Small intestine (tissue), 7 donors: ENCODE data around the gene CD6. TPM values are rescaled to one million over a fixed set of nuclear protein-coding genes. Genes with fewer than 3 reads are reported as not detected.
"Not testable (repeated sequence)": the region's sequence is repeated elsewhere in the genome, so short reads cannot be mapped to it uniquely, and the experiment has no call there.

Source experiments
- DNase-seq, 2 donors: peaks; one replicate each; pipeline versions ENCODE4 v3.0.0 to v3.0.0-alpha.2; 2013
- FAIRE-seq: peaks from 2 replicates; lab custom pipeline; 2012; peaks lifted over from hg19 to GRCh38; lab: Jason Lieb, UNC
- H3K27ac ChIP-seq, 3 donors: one replicate each; pipeline ENCODE4 v1.5.1; 2013; ENCODE audit warnings: low read length in 2 of 3, mild to moderate bottlenecking in 2 of 3, control low read depth in 1 of 3, inconsistent platforms in 1 of 3, low read depth in 1 of 3, moderate library complexity in 1 of 3
- H3K27me3 ChIP-seq, 3 donors: one replicate each; pipeline ENCODE4 v1.6.1; 2013; ENCODE audit warnings: low read length in 3 of 3, inconsistent platforms in 1 of 3; ENCODE audit not compliant: control insufficient read depth in 3 of 3, insufficient read depth in 3 of 3
- H3K36me3 ChIP-seq, 3 donors: one replicate each; pipeline ENCODE4 v1.6.1; 2013; ENCODE audit warnings: low read length in 3 of 3, inconsistent platforms in 1 of 3, low read depth in 1 of 3, mild to moderate bottlenecking in 1 of 3, moderate library complexity in 1 of 3; ENCODE audit not compliant: control insufficient read depth in 3 of 3, insufficient read depth in 2 of 3
- H3K4me1 ChIP-seq, 3 donors: one replicate each; pipeline ENCODE4 v1.6.1; 2013; ENCODE audit warnings: low read length in 2 of 3, inconsistent platforms in 1 of 3, low read depth in 1 of 3, mild to moderate bottlenecking in 1 of 3, moderate library complexity in 1 of 3; ENCODE audit not compliant: control insufficient read depth in 3 of 3, insufficient read depth in 2 of 3
- H3K4me3 ChIP-seq, 3 donors: one replicate each; pipeline ENCODE4 v1.5.1; 2013; ENCODE audit warnings: low read length in 3 of 3, control low read depth in 1 of 3, inconsistent platforms in 1 of 3, low read depth in 1 of 3, mild to moderate bottlenecking in 1 of 3, moderate library complexity in 1 of 3
- H3K9me3 ChIP-seq, 2 donors: one replicate each; pipeline ENCODE4 v1.6.1; 2013; ENCODE audit warnings: low read depth in 1 of 2, low read length in 1 of 2; ENCODE audit not compliant: control insufficient read depth in 2 of 2, insufficient read depth in 1 of 2
- WGBS, 3 donors: extraction: QIAGEN DNeasy Blood & Tissue Kit; methylation state at CpG; one replicate each; pipeline ENCODE4 v1.1.7; 2013; 5-methylcytosine and 5-hydroxymethylcytosine counted together
- polyA plus RNA-seq, 4 donors: library from polyadenylated mRNA; stranded (reverse) in 3 of 4; unstranded in 1 of 4; fragments of 200-250 nt in 3 of 4; fragments of 120-200 nt in 1 of 4; gene quantifications; one replicate each; pipeline versions ENCODE4 v1.2.1 to v1.2.3, GENCODE V29; 2013
- donor health status: healthy with polysubstance abuse.
- donor health status: control.
- donor health status: control.
- donor health status: Bipolar disorder and iron deficiency.
- donor health status: healthy.

Gene CD6
- polyA plus RNA-seq, 4 donors, result 1.3 to 5.1 (median 1.7) TPM

DNA sequence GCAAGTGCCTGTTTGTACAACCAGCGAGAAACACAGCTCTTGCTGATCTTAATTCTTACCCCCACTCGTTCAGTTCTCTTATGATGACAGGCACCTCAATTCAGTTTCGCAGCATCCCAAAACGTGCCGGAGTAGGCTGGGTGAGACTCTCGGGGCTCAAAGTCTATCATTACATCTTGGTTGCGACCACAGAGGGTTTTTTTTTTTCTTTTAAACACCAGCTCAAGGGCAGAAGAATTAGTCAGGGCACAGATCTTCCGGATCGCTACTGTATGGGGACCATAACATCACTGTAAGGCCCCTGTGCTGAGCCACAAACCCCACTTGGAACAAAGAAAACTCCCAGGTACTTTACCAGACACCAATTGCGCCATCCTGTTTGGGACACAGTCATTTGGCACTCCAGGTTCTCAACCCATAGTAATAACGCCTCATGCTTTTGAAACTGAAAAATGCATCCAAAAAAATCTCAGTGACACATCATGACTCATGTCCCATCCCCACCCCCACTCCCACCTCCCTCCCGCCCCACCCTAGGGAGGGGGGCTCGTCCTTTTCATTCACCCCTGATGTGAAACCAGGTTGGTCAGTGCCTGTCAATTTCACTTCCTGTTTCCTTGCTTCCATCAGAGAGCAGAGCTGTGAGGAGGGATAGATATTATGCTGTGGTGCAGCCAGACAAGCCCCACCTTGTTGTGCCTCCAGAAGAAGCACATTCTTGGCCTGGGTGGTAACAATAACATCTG, 89.8 kb downstream of the CD6 start:
- DNase-seq, result no peak
- Histone ChIP-seq H3K4me3 (no peak overlapping the region), H3K36me3 (no peaks in the 10 kb centered on the region), H3K27ac (peak overlapping the region in 1 of 3 donors; percentile 23), H3K4me1 (no peaks in the 10 kb centered on the region), H3K27me3 (no peaks in the 10 kb centered on the region), H3K9me3 (no peaks in the 10 kb centered on the region)
- WGBS, 3 donors, result 49 to 58% (median 49%) methylated on average over 13 of the region's 13 CpGs
- no peak for FAIRE-seq

DNA sequence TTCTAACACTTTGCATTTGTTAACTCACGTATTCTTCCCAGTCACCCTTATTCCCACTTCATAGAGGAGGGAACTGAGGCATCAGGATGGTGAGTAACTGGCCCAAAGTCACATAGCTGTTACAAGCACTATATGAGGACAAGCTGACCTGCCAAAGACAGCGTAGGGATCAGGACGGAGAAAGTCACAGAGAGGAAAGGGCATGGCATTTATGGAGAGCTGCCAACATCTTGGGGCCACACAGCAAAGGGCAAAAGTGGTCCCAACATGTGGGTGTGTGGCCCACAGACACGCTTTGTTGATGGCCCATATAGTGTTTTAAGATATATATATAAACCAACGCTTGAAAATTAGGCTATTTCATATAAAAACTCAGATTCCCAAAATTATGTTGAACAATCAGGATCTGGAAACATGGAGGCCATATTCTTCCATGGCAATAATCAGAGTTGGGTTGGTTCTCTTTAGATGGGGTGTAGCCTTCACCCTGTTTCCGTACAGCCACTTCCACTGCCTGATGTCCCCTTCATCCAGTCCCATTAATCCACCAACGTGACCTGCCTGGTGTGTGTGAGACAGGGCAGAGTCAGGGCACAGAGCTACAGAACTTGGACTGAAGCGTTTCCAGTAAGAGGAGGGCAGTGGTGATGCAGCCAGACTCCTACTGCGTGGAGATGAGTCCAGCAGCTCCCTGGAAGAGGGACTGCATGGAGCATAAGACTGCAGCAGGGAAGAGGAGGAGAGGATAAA, 90.9 kb downstream of the CD6 start:
- 80 to 85% (median 84%) methylated on average over 9 of the region's 9 CpGs for whole genome bisulfite sequencing, 3 donors

DNA sequence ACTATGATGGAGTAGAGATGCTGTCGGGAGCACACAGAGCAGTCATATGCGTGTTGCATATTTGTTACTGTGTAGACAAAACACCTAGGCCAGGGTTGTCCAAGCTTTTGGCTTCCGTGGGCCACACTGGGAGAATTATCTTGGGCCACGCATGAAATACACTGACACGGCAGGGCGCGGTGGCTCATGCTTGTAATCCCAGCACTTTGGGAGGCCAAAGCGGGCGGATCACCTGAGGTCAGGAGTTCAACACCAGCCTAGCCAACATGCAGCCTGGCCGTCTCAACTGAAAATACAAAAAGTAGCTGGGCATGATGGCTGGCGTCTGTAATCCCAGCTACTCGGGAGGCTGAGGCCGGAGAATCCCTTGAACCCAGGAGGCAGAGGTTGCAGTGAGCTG, 93.8 kb downstream of the CD6 start:
- not testable (repeated sequence) for H3K4me1 ChIP-seq, H3K36me3 ChIP-seq, FAIRE-seq, H3K4me3 ChIP-seq, H3K9me3 ChIP-seq, H3K27me3 ChIP-seq, DNase-seq, H3K27ac ChIP-seq
- 86 to 93% (median 92%) methylated on average over 13 of the region's 13 CpGs for WGBS, 3 donors

More for the DNA sequence above, 90.9 kb downstream of the CD6 start:
- no peaks in the 10 kb centered on the region for H3K4me1 ChIP-seq
- DNase-seq (no peak), FAIRE-seq (no peak)
- H3K27me3 ChIP-seq, result no peaks in the 10 kb centered on the region
- H3K4me3 ChIP-seq, result no peak overlapping the region
- H3K36me3 ChIP-seq, result no peaks in the 10 kb centered on the region
- no peaks in the 10 kb centered on the region for H3K9me3 ChIP-seq
- no peak overlapping the region for H3K27ac ChIP-seq

DNA sequence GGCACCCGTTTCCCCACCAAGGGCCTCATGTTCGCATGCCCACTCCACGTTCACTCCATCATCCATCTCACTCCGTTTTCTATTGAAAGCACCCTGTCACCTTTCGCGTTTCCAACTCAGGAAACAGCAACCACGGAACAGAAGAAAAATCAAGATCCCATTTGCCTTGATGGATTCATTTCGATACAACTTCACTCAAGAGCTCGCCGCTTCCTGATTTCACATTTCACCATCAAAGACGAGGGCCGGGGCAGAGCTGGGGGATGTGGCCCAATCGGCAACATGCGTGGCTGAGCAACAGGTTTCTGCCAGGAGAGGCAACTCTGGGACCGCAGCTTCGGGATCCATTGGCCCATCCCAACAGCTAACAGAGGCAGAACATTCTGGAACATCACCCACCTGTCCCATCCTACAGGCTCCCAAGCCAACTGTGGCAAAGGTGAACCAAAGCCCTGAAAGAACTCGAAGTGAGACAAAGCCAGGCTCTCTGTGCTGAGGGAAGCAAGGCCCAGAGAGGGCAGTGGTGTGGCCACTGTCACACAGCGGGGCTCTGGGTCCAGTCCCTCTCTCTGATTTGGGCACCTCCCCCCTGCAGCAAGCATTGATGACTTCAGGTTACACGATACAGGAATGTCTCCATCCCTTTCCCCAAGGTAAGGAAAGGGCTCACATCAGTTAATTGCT, 94.6 kb downstream of the CD6 start:
- Histone ChIP-seq H3K4me3 (no peak overlapping the region), H3K27me3 (no peaks in the 10 kb centered on the region), H3K27ac (no peak overlapping the region), H3K4me1 (no peaks in the 10 kb centered on the region), H3K36me3 (no peaks in the 10 kb centered on the region), H3K9me3 (no peaks in the 10 kb centered on the region)
- no peak for FAIRE-seq
- no peak for DNase-seq
- WGBS, 3 donors, result 76 to 81% (median 79%) methylated on average over 19 of the region's 19 CpGs

DNA sequence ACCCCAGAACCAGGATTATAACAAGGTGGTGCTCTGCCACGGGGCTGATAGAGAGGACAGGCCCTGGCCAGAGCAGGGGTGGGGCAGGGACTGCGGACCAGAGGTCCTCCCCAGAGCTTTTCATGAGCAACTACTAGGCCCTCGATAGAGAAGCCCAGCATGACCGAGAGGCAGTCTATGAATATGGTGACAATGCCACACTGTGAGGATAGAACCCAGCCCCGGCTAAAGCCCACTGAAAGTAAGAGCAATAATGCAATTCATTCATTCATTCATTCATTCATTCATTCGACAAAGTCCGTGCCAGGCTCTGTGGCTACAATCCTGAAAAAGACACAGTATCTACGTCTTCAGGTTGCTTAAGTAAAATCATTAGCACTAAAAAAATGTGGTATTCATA, 95.2 kb downstream of the CD6 start:
- no peaks in the 10 kb centered on the region for H3K36me3 ChIP-seq
- H3K4me1 ChIP-seq, result no peaks in the 10 kb centered on the region
- no peak overlapping the region for H3K4me3 ChIP-seq

DNA sequence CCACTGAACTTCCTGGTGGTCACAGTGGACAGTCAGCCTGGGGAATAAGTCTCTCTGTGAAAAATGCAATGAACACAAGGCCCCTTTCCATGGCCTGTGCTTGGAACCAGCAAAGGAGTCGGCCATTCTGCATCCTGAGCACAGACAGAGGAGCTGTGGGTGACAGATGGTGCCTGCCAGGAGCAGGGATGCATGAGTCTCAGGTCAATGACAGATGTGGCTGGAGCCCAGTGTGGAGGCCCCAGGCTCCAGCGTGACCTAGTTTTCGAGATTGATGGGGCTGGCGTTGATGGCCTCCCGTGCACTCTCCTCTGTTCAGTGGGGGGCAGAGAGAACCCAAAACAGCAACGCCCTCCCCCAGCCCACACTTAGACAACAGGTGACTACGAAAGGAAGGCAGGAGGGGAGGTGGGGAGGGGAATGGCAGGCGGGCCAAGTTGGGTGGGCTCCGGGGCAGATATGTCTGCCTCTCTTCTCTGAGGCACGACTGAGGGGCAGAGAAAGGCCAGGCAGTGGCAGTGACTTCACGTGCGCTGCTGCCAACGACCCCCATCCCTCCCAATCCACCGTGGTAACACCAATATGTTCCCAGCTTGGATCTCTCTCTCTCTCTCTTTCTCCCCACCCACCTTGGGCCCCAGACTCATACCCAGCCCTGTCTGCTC, 96.4 kb downstream of the CD6 start:
- peaks cover 0 to 7% (median 0%) of the 10 kb centered on the region in 3 donors for H3K4me1 ChIP-seq
- H3K9me3 ChIP-seq, result no peaks in the 10 kb centered on the region
- no peak for FAIRE-seq
- 69 to 90% (median 85%) methylated on average over 12 to 14 of the region's 14 CpGs for WGBS, 3 donors
- DNase-seq, result no peak
- no peak overlapping the region for H3K27ac ChIP-seq
- no peak overlapping the region for H3K4me3 ChIP-seq
- H3K36me3 ChIP-seq, result peaks cover 0 to 2% (median 0%) of the 10 kb centered on the region in 3 donors
- no peaks in the 10 kb centered on the region for H3K27me3 ChIP-seq

More for the DNA sequence above, 95.2 kb downstream of the CD6 start:
- WGBS, 3 donors, result 81 to 91% (median 90%) methylated on average over 8 of the region's 8 CpGs
- DNase-seq (no peak), FAIRE-seq (no peak)
- Histone ChIP-seq H3K27ac (no peak overlapping the region), H3K27me3 (no peaks in the 10 kb centered on the region), H3K9me3 (no peaks in the 10 kb centered on the region)

DNA sequence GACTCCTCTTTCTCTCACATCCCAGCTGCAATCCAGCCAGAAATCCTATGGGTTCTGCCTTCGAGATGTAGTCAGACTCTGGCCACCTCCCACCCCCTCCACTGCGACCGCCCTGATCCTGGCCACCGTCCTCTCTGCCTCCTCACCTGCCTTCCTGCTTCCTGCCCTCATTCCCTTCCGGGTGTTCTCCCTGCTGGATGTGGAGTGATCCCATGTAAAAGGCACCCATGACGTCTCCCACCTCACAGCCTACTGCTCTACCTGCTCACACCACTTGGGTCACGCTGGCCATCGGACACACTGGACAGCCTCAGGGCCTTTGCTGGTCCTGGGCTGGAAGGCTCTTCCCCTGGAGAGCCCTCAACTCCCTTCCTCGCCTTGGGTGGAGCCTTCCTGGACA, 97.1 kb downstream of the CD6 start:
- FAIRE-seq, result no peak
- H3K9me3 ChIP-seq, result no peaks in the 10 kb centered on the region
- peaks cover 0 to 7% (median 0%) of the 10 kb centered on the region in 3 donors for H3K4me1 ChIP-seq
- no peak for DNase-seq
- no peaks in the 10 kb centered on the region for H3K27me3 ChIP-seq
- peaks cover 0 to 2% (median 0%) of the 10 kb centered on the region in 3 donors for H3K36me3 ChIP-seq
- 87 to 90% (median 89%) methylated on average over 9 of the region's 9 CpGs for WGBS, 3 donors
- H3K4me3 ChIP-seq, result no peak overlapping the region
- no peak overlapping the region for H3K27ac ChIP-seq

DNA sequence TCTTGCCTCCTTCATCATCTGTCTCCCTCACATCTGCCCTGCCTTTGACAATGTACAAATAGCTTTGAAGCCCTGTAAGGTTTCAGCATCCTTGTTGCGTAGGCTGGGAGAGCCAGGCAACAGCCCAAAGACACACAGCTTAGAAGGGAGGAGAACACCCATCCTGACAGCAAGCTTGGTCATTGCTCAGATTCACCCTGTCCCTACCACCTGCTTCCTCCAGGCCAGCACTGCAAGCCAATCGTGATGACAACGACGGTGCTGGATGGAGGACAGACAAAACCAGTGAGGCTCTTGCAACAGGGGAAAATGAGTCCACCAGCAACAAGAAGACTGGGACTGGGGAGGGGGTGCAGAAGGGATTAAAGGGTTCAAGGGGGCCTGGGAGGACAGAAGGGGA, 97.9 kb downstream of the CD6 start:
- FAIRE-seq, result no peak
- Histone ChIP-seq H3K27me3 (no peaks in the 10 kb centered on the region), H3K36me3 (peaks cover 0 to 2% (median 0%) of the 10 kb centered on the region in 3 donors), H3K4me3 (no peak overlapping the region), H3K9me3 (no peaks in the 10 kb centered on the region), H3K4me1 (peaks cover 0 to 7% (median 0%) of the 10 kb centered on the region in 3 donors), H3K27ac (no peak overlapping the region)
- no peak for DNase-seq
- WGBS, 3 donors, result 92 to 95% (median 93%) methylated on average over 4 of the region's 4 CpGs
